Superior temporal gyrus (tissue), 1 donor: ENCODE measurements around the gene LCN6.
A peak's percentile ranks its signal among the peaks of the same experiment; 100 is the strongest.
"Not testable (repeated sequence)": the region's sequence is repeated elsewhere in the genome, so short reads cannot be mapped to it uniquely, and the experiment has no call there.

Experiments used
- DNase-seq: peaks from one replicate; pipeline ENCODE4 v3.0.0-alpha.2; 2016; ENCODE audit errors: extremely low spot score

The LCN6 gene

DNA sequence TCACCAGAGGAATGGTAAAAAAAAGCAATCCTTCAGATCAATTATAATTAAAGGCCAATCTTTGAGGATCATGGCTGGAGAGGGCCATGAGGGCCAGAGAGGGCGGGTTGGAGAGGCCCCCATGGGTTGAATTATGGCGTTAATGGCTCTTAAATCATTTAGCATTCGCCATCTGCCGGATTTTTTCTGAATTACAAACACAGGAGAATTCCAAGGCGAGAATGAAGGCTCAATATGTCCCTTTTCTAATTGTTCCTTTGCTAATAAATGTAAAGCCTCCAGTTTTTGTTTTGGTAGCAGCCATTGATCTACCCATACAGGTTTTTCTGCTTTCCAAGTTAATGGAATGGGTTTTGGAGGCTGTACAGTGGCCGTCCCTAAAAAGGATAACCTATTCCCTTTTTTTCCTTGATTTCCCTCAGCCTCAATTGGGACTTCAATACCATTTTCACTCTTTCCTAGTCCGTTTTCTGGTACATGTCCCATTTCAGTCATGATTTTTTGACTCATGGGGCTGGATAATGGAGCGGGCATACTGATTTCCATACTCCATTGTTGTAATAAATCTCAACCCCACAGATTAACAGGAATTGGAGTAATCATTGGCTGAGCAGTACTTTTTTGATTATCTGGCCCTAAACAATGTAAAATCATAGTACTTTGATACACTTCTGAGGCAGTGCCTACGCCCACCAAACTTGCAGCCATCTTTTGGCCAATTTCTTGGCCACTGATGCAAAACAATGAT, 36.1 kb upstream of the LCN6 start:
- DNase-seq, result peak; percentile 76

DNA sequence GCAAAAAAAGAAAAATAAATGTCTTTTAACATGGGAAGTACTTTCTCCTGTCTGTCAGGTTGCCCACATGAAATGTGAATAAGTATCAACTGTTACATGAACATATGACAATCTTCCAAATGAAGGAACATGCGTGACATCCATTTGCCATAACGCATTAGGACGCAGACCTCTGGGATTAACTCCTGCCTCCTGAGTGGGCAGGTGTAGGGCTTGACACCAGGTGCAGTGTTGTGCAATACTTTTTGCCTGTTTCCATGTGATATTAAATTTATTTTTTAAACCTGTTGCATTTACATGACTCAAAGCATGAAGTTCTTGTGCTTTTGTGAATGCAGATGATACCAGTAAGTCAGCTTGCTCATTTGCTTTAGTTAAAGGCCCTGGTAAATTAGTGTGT, 34.1 kb upstream of the LCN6 start:
- DNase-seq, result no peak

DNA sequence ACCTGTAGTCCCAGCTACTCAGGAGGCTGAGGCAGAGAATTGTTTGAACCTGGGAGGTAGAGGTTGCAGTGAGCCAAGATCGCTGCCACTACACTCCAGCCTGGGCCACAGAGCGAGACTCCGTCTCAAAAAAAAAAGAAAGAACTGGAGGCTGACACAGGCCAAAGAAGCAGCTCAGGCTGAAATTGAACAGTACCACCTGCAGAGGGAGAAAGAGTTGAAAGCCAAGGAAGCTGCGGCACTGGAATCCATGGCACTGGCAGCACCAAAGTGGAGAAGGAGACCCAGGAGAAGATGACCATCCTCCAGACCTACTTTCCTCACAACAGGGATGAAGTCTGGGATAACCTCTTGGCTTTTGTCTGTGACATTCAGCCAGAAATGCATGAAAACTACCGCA, 31.5 kb upstream of the LCN6 start:
- no peak for DNase-seq

GRCh38 chr9:136777359-136777758, 29.0 kb upstream of the LCN6 start:
- no peak for DNase-seq

GRCh38 chr9:136776947-136777346, 28.6 kb upstream of the LCN6 start:
- no peak for DNase-seq

DNA sequence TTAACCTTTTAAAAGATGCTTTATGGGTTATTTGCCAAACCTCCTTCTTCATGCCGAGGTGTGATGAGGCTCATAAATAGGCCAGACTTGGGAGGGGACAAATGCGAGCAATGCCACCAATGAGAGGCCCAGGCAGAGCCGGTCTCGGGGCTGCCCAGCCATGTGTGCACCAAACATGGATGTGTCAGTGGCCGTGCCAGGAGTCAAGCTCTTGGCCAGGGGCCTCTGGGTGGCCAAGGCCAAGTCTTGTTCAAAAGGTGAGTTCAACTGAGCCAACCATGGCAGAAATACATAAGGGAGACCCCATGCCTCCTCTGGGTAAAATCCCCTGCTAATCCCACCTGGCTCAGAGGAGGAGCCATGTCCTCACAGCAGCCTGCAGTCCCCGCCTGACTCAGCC, 26.9 kb upstream of the LCN6 start:
- no peak for DNase-seq

DNA sequence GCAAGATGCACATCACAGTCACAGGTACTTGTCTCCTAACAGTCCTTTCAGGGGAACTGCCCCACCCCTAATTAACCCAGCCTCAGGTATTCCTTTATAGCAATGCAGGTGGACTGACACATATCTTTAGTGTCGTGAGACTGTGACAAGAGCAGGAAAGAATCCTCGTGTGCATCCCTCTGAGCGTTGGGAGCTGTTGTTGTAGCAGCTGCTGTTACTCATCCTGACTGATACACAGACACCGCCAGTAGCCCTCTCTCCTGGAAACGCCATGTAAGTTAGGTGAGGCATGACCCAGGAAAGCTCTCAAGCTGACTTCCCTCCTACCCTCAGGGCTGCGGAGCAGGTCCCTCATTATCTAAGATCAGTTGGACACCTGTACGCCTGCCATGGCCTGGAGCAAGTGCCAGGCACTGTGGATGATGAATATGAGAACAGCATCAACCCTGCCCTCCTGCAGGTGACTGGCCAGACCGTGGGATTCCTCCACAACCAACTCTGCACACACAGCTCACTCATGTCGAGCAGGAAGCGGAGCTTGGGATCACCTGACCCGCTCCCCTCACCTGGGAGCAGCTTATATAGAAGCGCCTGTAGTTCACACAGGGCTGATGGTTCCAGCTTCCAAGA, 26.2 kb upstream of the LCN6 start:
- DNase-seq, result no peak

GRCh38 chr9:136773386-136774044, 25.2 kb upstream of the LCN6 start:
- DNase-seq, result no peak

- no peak for DNase-seq
Measured at GRCh38 chr9:136771907-136772415, 23.6 kb upstream of the LCN6 start.

- DNase-seq, result no peak
Measured at GRCh38 chr9:136769710-136770191, 21.4 kb upstream of the LCN6 start.

- peak; percentile 59 for DNase-seq
Measured at GRCh38 chr9:136766410-136767120, 18.2 kb upstream of the LCN6 start.

GRCh38 chr9:136765745-136766409, 17.6 kb upstream of the LCN6 start:
- DNase-seq, result not testable (repeated sequence)

DNA sequence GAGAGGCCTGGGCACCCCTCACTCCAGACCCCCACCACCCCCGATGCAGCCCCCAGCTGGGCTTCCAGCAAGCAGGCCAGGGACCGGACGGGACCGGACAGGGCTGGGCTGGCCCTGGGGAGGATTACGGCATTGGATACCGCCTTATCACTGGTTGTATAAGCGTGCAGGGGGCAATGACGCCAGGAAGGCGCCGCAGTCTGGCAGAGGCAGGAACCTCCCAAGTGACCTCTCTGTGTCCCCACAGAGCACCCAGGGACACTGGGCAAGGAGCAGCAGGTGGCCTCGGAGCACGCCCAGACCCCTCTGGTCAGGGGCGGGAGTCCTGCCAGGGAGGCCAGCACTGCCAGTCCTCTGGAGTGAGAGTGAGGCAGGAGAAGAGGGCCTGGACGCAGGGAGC, 16.7 kb upstream of the LCN6 start:
- DNase-seq, result no peak

- no peak for DNase-seq
Measured at GRCh38 chr9:136764301-136764891, 16.1 kb upstream of the LCN6 start, which contains the start of gene LCN15. LCN15 (minus strand) TSS chr9:136764518; CDS start chr9:136764488, 30 bp downstream.

- no peak for DNase-seq
Measured at GRCh38 chr9:136763649-136764035, 15.3 kb upstream of the LCN6 start.

DNA sequence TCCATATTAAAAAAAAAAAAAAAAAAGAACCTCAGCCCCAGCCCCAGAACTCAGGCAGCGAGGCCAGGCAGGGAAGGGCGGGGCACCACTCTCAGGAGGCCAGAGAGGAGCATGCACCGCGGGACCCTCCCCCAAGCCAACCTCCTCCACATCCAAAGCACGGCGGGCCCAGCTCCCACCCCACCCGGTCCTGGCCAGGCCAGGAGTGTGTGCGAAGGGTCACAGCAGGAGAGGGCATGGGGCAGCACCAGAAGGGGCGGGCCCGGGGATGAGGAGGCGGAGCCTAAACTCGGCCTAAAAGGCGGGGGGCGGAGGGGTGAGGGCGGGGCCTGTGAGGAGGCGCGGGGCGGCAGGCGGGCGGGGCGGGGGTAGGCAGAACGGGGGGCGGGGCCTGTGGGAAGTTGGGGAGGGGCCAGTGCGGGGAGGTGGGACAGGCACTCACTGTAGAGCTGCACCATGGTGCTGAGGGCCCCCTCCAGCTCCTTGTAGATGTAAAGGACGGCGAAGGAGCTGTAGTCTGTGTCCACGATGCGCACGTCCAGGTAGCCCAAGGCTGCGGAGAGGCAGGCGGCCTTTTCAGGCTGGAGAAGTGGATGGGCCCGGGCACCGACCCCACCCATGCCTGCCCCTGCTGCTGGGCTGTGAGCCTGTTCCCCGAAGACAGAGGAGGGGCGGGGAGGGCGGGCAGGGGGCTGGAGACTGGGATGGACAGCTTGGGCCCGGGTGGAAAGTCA, 14.8 kb upstream of the LCN6 start:
- no peak for DNase-seq

- no peak for DNase-seq
Measured at GRCh38 chr9:136762221-136762691, 13.9 kb upstream of the LCN6 start.

- DNase-seq, result no peak
Measured at GRCh38 chr9:136761545-136761981, 13.2 kb upstream of the LCN6 start.

GRCh38 chr9:136760834-136761544, 12.7 kb upstream of the LCN6 start:
- DNase-seq, result peak; percentile 73
